Stimulated activated CD8-positive, alpha-beta memory T cell treated with anti-CD3 and anti-CD28 coated beads, Interleukin-7, amount 100 ng/mL, for 24 hours (primary cell): ENCODE measurements around the gene RUNX2.
A peak's percentile ranks its signal among the peaks of the same experiment; 100 is the strongest.

Experiments used
- DNase-seq: peaks from one replicate; pipeline ENCODE4 v3.0.0-alpha.2; 2020; ENCODE audit warnings: low read depth

RUNX2 gene

GRCh38 chr6:45351667-45352066 lies 23.5 kb downstream of the RUNX2 start:
- no peak for DNase-seq

DNA sequence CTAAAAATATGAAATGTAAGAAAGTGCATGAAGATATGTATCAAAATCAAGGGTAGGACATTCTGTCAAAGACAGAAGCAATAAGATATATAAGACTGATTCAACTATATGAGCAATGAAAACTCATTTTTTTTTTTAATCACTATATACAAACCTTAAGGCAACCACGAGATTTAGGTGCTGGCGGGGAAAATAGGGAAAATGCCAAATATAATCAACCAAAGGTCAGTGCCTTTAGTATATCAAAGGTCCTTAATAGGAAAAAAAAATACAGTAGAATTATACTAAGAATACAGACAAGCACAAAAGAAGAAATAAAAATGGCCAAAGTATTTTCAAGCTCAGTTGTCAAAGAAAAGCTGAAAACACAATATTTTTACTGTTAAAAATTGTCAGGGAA lies 25.5 kb downstream of the RUNX2 start:
- no peak for DNase-seq

GRCh38 chr6:45364466-45364865 lies 36.3 kb downstream of the RUNX2 start:
- DNase-seq = no peak

GRCh38 chr6:45365036-45365435 lies 36.9 kb downstream of the RUNX2 start:
- DNase-seq = no peak

DNA sequence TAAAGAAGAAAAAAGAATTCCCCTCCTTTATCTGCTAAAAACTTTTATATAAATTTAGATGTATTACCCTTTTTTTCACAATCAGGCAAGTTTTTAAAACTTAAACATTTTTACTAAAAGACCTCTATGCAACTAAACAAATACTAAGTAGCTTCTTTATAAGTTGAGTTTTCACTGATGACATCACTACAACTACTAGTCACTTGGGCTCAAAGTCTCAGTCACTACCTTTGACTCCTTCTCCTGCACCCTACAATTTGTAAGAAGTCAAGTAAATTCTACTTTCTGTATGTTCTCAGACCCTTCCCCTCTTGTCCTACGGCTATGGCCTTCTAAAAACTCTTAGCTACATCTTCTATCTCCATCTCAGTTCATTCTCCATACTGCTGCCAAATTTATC lies 38.4 kb downstream of the RUNX2 start:
- DNase-seq = no peak

DNA sequence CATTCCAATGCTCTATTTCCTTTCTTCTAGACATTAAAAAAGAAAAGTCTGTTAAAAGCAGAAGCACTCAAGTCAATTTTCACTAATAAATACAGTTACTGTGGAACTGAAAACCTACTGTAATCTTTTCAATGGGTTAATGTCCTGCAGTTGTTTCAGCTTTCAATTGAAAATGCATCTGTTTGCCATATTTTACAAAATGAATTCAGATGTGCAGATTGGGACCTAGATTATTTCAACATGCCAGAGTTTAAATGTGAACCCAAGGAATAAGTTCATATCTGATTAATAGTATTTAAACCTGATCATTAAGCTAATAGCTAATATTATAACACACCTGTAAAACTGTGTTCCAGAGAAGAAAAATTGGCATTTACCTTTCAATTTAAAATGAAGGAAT lies 39.9 kb downstream of the RUNX2 start:
- no peak for DNase-seq

GRCh38 chr6:45369870-45370269 lies 41.7 kb downstream of the RUNX2 start:
- DNase-seq = no peak

- no peak for DNase-seq
Observed at GRCh38 chr6:45371924-45372573, 43.9 kb downstream of the RUNX2 start.

DNA sequence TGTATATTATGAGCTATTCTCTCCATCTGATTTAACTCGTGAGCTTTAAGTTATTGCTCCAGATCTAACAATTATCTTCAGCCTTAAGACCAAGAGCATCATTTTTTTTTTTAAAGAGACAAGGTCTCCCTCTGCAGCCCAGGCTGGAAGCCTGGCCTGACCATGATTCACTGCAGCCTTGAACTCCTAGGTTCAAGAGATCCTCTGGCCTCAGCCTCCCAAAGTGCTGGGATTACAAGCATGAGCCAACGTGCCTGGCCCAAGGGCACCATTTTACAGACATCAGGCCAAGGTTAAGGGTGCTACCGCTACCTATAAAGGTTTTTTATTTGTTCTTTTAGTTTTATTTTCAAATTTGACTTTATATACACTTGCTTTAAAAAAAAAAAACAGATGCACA lies 47.3 kb downstream of the RUNX2 start:
- DNase-seq = no peak

DNA sequence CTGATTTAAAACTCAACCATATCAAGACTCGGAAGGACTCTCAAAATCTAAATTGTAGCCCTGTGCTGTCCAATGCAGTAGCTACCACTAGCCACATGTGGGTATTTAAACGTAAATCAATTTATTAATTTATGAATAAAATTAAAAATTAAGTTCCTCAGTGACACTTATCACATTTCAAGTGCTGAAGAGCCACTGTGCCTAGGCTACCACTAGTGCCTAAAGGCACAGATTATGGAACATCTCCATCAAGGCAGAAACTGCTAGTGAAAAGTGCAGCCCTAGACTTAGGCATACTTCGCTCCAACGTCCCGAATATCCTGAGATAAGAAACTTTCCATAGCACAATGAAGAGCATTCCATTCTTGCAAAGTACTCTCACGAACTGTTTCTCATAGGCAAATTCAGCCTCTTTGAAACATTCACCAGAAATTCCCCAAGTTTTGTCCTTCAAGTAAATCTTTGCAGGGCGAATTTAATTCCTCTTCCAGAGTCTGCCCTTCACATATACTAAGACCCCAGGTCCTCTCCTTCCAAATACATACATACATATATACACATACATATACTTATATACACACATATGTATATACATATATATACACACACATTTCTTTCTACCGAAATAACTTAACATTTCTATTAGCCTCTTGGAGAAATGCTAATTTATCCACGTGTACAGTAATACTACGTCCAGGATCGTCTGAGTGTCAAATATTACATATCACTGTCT lies 48.3 kb downstream of the RUNX2 start:
- DNase-seq = no peak

- DNase-seq = peak; percentile 71
Observed at GRCh38 chr6:45377043-45377553, 49.0 kb downstream of the RUNX2 start.

DNA sequence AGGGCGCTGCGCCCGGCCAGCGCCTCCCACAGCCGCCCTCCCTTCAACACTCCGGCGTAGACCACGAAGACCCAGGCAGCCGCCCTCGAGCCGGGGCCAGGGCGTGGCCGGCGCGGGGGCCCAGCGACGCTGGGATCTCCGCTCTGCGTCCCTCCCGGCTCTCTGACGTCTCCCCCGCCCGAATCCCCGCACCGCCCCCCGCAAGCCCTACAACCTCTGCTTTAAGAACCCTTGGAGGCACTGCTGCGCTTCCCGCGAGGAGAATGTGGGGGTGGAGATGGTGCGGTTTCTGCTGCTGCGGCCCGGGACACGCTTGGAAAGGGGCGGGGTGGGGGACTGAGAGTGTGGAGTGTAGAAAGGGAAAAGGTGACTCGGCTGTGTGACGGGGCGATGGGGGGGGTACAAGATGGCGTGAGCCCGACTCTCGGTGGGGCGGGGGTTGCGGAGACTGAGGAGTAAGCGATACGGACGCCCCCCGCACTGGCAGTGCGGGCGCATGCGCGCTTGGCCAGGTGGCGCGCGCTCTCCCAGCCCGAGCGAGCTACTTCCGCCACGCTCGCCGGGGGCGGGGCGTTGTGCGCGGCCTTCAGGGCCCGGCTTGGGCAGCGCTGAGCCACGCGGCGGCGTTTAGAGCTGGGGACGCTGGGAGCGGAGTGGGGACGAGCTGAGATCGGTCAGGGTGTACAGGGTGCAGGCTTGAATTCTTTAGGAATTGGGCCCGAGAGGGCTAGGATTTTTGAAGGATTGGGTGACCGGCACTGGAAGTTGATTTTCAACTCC lies 49.6 kb downstream of the RUNX2 start, which contains the start of gene SUPT3H:
Gene SUPT3H, minus strand, starts transcription at position 381 of the 780 bp plus-strand sequence.
- DNase-seq = peak; percentile 92

GRCh38 chr6:45378334-45378926 lies 50.3 kb downstream of the RUNX2 start:
- peak; percentile 3 for DNase-seq

DNA sequence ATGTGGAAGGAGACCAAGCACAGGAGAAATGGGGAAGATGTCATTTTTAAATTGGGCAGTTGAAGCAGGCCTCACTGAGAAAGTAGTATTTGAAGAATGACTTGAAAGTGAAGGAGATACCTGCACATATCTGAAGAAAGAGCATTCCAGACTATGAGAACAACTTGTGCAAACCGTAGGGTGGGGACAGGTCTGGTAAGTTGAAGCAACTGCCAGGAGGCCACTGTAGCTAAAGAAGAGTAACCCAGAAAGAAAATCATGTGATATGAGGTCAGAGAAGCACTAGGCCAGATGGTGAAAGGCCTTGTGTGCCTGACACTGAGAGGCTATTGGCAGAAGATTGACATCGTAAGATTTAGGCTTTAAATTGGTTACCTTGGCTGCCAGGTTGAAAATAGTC lies 54.3 kb downstream of the RUNX2 start:
- DNase-seq = no peak

GRCh38 chr6:45386501-45386900 lies 58.4 kb downstream of the RUNX2 start:
- DNase-seq = no peak

DNA sequence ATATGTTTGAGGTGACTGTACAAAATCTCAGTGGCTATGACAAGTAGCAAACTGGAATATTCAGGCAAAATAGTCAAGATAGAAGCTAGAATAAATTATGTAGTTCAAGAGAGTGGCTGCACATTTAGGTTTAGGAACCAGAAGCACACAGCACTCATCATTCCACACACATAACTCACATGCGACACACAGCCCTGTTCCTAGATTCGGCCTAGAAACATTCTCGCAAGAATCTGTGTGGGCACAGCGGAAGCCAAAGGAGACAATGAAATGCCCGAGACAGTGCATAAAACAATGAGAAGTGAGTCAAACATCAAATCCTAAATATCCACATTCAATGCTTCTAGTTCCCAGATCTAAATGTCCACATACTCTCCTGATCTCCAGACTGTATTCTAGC lies 59.1 kb downstream of the RUNX2 start:
- no peak for DNase-seq

DNA sequence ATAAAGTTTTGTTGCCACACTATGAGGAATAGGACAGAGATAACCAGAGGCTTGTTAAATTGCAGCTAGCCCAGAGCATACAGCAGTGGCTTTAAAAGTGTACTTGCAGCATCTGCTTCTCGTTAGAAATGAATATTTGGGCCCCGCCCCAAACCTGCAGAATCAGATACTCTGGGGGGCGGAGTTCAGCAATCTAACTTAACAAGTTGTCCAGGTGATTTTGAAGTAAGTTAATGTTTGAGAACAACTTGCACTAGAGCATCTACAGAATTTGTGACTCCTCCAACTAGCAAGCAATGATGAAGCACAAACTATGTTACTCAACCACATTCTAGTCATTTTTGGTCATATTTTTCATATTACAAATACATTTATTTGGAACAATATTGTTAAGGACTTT lies 60.2 kb downstream of the RUNX2 start:
- no peak for DNase-seq

DNA sequence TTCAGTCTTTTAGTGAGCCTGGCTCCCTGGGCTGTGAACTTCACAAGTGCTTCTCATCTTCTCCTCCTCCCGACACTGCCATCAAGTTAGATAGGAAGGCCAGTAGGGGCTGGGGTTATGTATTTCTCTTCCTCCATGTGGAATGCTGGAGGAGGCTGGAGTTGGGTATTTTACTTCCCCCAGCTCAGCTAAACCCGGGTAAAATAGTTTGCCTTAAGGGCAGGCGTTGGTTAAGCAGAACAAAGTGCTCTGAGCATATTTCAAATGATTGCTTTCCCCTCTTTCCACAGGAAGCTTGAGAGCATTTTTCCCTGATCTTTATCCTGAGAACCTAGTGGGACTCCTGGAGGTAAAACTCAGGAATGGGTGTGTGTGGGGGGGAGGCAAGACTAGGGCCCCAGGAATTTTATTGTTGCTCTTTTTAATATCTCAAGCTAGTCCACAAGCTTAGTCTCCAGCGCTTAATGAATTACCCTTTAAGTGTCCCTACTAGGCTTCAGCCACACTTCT lies 66.5 kb downstream of the RUNX2 start:
- no peak for DNase-seq

- DNase-seq = no peak
Observed at GRCh38 chr6:45398075-45398813, 70.1 kb downstream of the RUNX2 start.

- DNase-seq = no peak
Observed at GRCh38 chr6:45400021-45400420, 71.9 kb downstream of the RUNX2 start.

GRCh38 chr6:45411959-45412358 lies 83.8 kb downstream of the RUNX2 start:
- no peak for DNase-seq
